ENCODE measurements around the gene CHMP2A.

- TF ChIP-seq, protein P1, sequence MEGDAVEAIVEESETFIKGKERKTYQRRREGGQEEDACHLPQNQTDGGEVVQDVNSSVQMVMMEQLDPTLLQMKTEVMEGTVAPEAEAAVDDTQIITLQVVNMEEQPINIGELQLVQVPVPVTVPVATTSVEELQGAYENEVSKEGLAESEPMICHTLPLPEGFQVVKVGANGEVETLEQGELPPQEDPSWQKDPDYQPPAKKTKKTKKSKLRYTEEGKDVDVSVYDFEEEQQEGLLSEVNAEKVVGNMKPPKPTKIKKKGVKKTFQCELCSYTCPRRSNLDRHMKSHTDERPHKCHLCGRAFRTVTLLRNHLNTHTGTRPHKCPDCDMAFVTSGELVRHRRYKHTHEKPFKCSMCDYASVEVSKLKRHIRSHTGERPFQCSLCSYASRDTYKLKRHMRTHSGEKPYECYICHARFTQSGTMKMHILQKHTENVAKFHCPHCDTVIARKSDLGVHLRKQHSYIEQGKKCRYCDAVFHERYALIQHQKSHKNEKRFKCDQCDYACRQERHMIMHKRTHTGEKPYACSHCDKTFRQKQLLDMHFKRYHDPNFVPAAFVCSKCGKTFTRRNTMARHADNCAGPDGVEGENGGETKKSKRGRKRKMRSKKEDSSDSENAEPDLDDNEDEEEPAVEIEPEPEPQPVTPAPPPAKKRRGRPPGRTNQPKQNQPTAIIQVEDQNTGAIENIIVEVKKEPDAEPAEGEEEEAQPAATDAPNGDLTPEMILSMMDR (IDR thresholded peaks at IDR 0.05; ENCODE audit: poor library complexity), result no peak
- no peak for TF ChIP-seq EZH2phosphoT487 (IDR thresholded peaks at IDR 0.05; ENCODE audit: low read depth, severe bottlenecking, unreplicated experiment)
These were observed 7.5 kb upstream of the CHMP2A start for GRCh38 chr19:58562122-58563033.

All from hepatocyte (in vitro differentiated cells).